Pulmonary artery endothelial cell (primary cell): Measurements from ENCODE around the gene NDUFS2. TPM values are rescaled to one million over a fixed set of nuclear protein-coding genes. Genes with fewer than 3 reads are reported as not detected.

ENCODE experiments used
- DNase-seq: peaks from one replicate; pipeline ENCODE4 v3.0.0-alpha.2; 2011; ENCODE audit warnings: low read depth, low spot score
- total RNA-seq: library from RNA; depleted of rRNA; stranded (reverse); fragments of >200 nt; gene quantifications from 2 replicates; pipeline ENCODE4 v1.2.3, GENCODE V29; 2014

NDUFS2 gene
- total RNA-seq, 1 donor from 2014 or later, result 232 TPM

- DNase-seq, result no peak
Measured at GRCh38 chr1:161195171-161195570, 7.0 kb upstream of the NDUFS2 start.

GRCh38 chr1:161196111-161196510 is 6.1 kb upstream of the NDUFS2 start:
- DNase-seq, result no peak

DNA sequence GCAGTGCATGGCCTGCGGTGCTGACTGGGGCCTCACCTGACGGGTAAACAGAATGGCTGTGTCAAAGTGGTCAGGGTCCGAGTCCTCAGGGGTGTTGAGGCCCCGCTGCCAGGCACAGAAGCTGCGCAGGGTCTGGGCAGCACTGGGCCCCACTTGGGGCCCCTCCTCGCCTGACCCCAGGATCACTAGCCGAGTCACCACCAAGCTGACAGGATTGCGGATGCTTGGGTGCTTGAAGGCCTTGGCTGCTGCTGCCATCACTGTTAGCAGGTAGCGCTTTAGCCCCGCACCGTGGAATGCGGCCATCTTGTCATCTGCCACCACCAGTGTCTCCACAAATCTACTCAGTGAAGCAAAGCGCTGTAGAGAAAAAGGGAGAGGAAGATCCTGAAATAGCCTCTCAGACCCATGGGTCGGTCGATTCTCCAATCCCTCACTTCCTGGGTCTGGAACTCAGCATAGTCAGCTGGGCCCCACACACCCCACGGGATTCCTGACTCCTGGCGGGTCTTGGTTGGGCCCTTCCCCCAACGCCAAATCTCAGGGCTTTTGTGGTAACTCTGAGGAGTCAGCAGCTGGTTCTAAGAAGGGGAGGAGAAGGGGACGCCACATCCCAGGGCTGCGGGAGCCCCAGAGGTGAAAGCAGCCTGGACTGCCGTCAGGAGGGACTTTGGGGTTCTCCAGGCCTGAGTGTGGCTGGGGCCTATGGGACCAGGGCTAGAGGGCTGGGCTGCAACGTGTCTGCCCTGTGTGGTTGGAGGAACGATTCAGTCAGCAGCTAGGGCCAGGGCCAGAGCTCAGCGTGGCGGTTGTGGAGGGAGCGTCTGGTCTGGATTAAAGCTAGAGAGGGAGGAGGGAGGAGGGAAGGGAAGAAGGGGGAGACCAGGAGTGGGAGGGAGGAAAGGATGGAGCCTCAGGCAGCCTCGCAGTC is 5.4 kb upstream of the NDUFS2 start:
- DNase-seq, result no peak

DNA sequence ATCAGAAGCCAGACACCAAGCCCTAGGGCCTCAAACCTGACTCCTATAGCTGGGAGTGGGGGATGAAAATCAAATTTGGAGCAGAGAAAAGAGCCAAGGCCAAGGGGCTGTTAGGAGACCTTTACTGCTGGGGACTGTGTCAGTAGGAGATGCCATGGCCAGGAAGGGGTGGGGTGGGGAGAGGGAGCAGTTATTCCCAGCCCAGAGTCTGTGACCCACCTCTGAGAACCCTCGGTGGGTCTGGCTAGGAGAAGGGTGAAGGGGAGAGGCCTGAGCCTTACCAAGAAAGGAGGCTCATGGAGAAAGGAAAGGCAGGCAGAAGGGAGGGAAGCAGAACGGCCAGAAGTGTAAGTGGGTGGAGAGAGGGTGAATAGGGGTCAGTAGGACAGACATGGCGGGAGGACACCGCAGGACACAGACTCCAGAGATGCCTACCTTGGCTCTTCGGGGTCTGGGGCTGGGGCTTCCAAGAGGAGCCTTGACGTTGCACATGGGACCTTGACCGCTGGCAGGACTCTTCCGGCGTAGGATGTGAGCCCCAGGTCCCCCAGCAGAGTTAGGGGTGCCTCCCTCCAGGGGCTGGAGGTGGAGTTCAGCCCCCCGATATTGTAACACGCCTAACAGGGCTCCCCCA is 4.5 kb upstream of the NDUFS2 start:
- no peak for DNase-seq

DNA sequence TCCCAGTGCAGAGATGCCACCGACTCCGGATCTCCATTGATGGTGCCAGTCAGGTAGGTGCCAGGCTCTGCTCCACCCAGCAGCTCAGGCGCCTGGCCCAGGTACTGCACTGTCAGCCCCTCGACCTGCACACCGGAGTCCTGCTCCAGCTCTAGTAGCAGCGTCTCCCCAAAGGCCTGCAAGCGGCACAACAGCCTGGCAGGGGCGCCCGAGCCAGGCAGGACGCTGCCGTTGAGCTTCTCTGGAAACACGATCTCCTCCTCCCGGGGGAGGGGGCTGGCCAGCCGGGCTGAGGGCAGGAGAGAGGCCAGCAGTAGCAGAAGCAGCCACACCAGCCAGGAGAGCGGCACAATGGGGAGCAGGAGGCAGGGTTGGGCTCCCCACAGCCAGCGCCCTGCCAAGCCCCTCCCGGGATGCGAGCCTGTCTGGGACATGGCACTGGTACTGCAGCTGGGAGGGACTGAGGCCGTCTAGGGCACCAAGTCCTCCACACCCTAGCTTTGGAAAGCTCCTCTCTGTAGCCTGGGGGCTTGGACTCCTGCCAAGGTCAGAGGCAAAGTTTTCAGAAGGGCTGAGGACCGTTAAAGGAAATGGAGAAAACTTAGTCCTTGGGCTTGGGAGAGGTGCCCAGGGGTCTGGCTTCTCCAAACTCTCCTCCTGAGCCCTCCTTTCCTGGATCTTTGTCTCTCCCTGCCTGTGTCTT is 3.8 kb upstream of the NDUFS2 start:
- no peak for DNase-seq

- no peak for DNase-seq
Measured at GRCh38 chr1:161198897-161199431, 3.2 kb upstream of the NDUFS2 start, which contains the start of gene ADAMTS4. TSS of gene ADAMTS4 (minus strand) at chr1:161199054. CDS start at chr1:161198627, 427 bp downstream.

DNA sequence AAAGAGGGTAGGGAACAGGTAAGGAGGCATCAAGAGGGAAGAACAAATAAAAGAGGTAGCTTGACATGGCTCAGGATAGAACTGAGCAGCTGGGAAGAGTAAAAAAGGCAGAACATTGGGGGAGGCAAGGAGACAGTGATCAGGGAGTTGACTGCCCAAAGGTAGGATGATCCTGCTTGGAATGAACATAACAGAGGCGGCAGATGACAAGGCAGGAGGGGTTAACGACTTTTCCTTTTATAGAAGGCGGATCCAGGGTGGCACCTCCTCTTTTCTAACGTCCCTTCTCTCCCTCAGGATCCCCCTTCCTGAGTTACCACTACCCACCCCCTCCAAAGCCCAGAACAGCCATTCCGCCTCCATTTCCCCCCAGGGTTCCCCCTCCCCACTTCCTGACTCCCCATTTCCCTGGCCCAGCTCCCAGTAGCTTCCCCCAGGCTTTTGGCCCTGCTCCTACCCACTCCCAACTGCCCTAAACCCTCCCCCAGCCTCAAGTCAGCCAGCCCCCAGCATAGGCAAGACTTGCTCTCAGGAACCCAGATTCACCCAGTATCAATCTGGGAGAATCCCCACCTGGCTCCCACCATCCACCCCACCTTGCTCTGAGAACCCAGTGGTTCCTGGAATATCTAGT is 2.5 kb upstream of the NDUFS2 start:
- no peak for DNase-seq

DNA sequence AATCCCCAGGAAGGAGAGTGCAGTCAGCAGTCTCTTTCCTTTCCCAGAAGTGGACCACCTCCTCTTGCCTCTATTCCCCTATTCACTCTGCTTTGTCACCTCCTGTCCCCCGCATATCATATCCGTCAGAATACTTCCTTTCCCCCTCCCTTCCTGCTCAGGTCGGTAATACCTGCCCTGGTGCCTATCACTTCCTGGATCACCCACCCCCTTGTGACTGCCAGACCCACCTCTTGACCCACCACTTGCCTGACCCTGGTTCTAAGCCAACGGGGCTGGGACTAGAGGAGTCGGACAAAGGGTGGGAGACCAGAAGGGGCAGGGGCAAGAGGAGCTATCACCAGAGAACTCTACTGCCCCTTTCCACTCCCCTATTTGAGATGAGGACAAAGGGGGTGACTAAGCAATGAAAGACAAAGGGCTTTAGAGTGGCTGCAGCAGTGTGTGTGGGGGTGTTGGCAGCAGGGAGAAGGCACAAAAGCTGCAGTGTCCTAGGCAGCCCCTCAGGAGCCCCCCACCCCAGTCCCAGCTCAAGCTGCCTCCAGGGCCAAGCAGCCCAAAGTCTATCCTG is 1.7 kb upstream of the NDUFS2 start:
- DNase-seq, result no peak

DNA sequence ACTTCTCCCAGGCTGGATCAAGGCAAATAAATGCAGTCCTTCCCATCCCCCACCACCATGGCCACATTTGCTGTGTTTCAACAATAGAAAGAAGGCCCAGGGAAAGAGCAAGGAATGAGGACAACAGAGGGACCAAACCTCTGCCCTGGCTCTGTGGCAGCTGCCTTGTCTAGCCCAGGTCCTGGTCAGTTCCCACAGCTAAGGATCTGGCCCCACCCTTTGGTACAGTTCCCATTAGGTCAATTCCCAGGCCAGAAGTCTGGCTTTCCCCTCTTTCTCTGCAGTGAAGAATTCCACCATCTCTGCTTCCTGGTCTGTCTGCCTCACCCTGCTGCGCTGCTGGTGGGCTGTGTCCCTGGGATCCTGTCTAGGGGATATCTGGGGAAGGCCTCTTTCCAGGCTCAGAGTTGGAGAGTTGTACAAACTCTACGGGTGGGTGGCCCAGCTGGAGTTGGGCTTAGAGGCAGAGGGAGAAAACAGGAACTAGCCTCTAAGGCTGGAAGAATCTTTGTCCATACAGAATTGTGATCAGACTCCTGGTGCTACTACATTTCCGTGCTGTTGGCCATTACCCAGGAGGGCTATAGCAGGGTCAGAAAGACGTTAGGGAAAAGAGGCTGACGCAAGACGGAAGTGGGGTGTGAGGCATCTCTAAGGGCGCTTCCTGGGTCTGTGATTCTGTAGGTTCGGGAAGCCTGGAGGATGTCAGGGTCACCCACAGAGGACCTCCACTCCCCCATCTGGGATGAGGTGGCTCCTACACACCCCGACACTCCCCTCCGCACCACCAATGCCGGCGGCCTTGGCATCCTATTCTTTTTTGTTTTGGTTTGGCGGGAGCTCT is 953 bp upstream of the NDUFS2 start:
- no peak for DNase-seq

- no peak for DNase-seq
Measured at GRCh38 chr1:161206411-161207140, 4.4 kb downstream of the NDUFS2 start.

- DNase-seq, result no peak
Measured at GRCh38 chr1:161207173-161207572, 5.0 kb downstream of the NDUFS2 start.

DNA sequence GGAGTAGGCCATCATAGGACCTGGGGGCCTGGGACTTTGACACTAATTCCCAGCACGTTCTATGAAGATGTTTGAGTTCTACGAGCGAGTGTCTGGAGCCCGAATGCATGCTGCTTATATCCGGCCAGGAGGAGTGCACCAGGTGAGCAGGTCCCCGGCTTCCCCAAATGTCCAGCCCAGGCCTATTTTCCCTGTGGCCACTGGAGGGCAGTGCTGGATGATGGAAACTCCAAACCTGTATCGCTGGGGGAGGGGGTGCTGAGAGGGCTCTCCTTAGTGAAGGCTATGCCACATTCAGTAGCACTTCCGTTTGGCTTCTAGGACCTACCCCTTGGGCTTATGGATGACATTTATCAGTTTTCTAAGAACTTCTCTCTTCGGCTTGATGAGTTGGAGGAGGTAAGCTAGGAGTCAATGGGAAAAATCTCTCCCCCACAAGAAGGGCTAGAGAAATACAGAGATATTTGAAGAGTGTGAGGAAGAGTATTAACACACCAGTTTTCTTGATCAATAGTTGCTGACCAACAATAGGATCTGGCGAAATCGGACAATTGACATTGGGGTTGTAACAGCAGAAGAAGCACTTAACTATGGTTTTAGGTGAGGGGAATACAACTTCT is 7.7 kb downstream of the NDUFS2 start:
- DNase-seq, result no peak

DNA sequence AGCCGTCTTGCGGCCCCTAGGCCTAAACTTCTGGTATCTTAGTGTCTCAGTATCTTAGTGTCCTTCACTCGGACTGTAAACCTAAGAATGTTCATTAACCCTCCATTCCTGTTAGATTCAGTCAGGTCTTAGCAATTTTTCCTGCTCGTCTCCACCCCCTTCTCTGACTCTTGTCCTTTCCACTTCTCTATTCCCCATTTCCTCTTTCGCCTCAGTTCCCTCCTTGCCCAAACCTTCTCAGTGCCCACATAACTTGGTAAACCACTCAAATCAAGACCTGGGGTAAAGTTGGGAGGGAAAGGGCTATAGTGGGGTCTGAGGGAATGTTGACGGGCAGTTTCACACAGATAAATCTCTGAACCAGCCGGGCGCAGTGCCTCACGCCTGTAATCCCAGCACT is 12.2 kb downstream of the NDUFS2 start:
- no peak for DNase-seq

DNA sequence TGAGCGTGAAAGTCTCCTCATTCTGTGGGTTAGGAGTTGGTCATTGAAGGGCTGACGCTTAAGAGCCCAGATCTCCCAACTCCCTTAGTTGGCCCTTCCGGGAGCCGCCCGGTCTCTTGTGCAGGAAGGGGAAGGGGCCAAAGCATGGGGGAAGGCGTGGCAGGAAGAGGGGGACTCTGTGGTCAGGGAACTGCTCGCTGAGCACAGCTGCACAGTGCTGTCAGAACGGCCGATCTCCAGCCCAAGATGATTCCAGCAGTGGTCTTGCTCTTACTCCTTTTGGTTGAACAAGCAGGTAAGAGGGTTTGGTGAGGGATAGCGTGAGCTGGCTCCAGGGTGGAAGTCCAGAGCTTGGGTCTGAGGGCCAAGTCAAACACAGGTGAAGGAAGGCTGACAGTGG is 12.9 kb downstream of the NDUFS2 start, which contains the start of gene FCER1G:
Gene FCER1G, plus strand, starts transcription at position 220 of the 400 bp plus-strand sequence. Its CDS starts 27 bp downstream, at position 247.
- DNase-seq, result no peak

DNA sequence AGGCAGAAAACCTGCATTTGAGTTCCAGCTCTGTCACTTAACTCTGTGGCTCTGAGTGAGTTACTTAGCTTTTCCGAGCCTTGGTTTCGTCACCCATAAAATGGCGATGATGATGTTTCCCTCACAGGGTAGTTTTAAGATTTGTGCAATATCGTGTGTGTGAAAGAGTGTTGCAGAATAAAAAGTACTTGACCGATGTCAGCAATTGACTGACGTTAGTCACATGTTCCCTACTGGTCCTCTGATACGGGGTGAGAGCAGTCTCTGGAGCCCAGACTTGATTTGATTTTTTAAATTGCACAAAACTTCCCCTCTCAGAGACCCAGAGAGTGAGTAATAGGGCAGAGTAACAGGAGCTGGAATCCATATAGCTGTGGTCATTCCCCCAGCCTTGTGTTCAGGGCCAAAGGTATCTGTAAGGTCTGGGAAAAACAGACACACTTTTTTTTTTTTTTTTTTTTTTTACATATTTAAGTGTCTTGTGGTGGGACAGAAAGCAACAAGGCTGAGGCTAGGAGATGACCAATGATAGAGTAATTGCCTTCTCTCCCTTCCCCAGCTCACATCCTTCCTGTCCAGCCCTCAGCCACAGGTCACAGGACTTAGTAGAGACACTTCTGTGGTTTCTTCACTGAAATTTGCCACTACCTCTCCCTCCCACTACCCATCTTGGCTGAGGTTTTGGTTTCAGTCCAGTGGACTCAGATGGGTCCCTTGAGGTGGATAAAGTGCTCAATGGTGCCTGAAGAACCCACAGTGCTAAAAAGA is 15.0 kb downstream of the NDUFS2 start:
- no peak for DNase-seq

DNA sequence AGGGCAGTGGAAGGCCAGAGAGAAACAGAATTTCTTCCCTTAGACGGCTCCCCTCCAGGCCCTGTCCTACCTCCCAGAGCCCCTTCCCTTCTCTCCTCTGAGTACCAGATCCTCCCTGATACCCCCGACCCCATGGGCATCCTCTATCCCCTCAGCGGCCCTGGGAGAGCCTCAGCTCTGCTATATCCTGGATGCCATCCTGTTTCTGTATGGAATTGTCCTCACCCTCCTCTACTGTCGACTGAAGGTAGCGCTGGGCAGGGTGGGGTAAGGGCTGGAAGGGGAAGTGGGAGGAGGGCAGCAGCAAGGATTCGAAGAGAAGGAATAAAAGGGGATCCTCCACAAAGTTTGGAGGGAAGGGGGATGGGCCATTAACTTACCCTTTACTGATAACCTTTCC is 15.7 kb downstream of the NDUFS2 start:
- DNase-seq, result no peak

DNA sequence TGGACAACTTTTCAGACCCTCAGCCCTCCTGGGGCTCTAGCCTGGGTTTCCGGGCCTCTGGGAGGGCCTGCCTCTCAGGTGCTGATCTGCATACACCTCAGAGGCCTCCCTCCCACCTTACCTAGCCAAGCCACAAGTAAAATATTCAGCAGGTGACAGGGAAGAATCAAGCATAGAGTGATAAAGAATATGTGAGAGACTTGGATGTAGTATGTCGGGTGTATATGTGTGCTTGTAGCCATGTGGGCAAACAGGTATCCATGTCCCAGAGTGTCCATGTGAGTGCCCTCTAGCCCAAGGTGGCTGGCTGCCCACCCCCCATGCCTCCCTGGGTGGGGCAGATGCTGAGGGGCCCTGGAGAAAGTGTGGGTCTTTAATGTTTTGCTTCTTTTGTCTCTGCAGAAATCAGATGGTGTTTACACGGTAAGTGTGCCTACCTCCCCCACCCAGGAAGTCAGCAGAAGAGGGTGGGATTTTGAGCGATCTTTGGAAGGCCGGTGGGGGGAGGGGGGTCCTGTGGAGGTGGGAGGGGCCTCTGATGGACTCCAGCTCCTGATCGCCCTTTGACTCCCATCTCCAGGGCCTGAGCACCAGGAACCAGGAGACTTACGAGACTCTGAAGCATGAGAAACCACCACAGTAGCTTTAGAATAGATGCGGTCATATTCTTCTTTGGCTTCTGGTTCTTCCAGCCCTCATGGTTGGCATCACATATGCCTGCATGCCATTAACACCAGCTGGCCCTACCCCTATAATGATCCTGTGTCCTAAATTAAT is 16.3 kb downstream of the NDUFS2 start:
- DNase-seq, result no peak
